CD14-positive monocyte (primary cell): ENCODE results near the gene KCNT1. TPM values are rescaled to one million over a fixed set of nuclear protein-coding genes. Genes with fewer than 3 reads are reported as not detected.

Experiments
- DNase-seq, 3 donors: peaks; one replicate each; pipeline ENCODE4 v3.0.0-alpha.2; 2011 to 2022
- H2AFZ ChIP-seq: 2 replicates; pipeline ENCODE4 v1.6.0; 2012; ENCODE audit warnings: mild to moderate bottlenecking, low read depth, low read length, inconsistent platforms; ENCODE audit not compliant: insufficient read depth, poor library complexity, severe bottlenecking
- H3K27ac ChIP-seq, 2 donors: 1 replicate in 1 of 2; 2 replicates in 1 of 2; pipeline ENCODE4 v1.5.1; 2012 to 2013; ENCODE audit warnings: low read length in 2 of 2, control low read depth in 1 of 2, inconsistent platforms in 1 of 2, low read depth in 1 of 2, mild to moderate bottlenecking in 1 of 2
- H3K27me3 ChIP-seq, 2 donors: one replicate each; pipeline versions ENCODE4 v1.6.0 to v1.6.1; 2011 to 2013; ENCODE audit warnings: low read length in 2 of 2; ENCODE audit not compliant: control insufficient read depth in 2 of 2, insufficient read depth in 2 of 2
- H3K36me3 ChIP-seq, 2 donors: replicated peaks in 1 of 2; 1 replicate in 1 of 2; 2 replicates in 1 of 2; pipeline versions ENCODE4 v1.5.1 to v1.6.1; 2012 to 2013; ENCODE audit warnings: low read length in 2 of 2, control low read depth in 1 of 2, inconsistent platforms in 1 of 2, mild to moderate bottlenecking in 1 of 2; ENCODE audit not compliant: insufficient read depth in 2 of 2, control insufficient read depth in 1 of 2
- H3K4me1 ChIP-seq, 2 donors: 1 replicate in 1 of 2; 2 replicates in 1 of 2; pipeline versions ENCODE4 v1.5.1 to v1.6.1; 2012 to 2013; ENCODE audit warnings: low read length in 2 of 2, control low read depth in 1 of 2, inconsistent platforms in 1 of 2, mild to moderate bottlenecking in 1 of 2, moderate library complexity in 1 of 2; ENCODE audit not compliant: insufficient read depth in 2 of 2, control insufficient read depth in 1 of 2
- H3K4me2 ChIP-seq: replicated peaks from 2 replicates; pipeline ENCODE3; 2012; ENCODE audit warnings: low read length, moderate library complexity, mild to moderate bottlenecking; ENCODE audit not compliant: poor library complexity, severe bottlenecking; ENCODE audit errors: extremely low read depth
- H3K4me3 ChIP-seq, 3 experiments: fragments of 200-600 bp in 1 of 3; sonication (generic) in 1 of 3; replicated peaks in 1 of 3; 1 replicate in 2 of 3; 2 replicates in 1 of 3; pipeline ENCODE4 v1.5.1; 2011 to 2013; ENCODE audit warnings: low read length in 3 of 3, mild to moderate bottlenecking in 3 of 3, control low read depth in 2 of 3, low read depth in 2 of 3, inconsistent platforms in 1 of 3, moderate library complexity in 1 of 3
- H3K79me2 ChIP-seq: 2 replicates; pipeline ENCODE4 v1.6.0; 2012; ENCODE audit warnings: mild to moderate bottlenecking, control low read depth, inconsistent platforms, low read length, moderate library complexity; ENCODE audit not compliant: insufficient read depth
- H3K9ac ChIP-seq: 2 replicates; pipeline ENCODE4 v1.6.0; 2017; ENCODE audit warnings: low read length, mild to moderate bottlenecking; ENCODE audit not compliant: insufficient read depth, poor library complexity, severe bottlenecking
- H3K9me3 ChIP-seq, 2 donors: replicated peaks in 1 of 2; 1 replicate in 1 of 2; 2 replicates in 1 of 2; pipeline versions ENCODE4 v1.5.1 to v1.6.1; 2012 to 2013; ENCODE audit warnings: low read length in 2 of 2, control low read depth in 1 of 2; ENCODE audit not compliant: control insufficient read depth in 1 of 2, insufficient read depth in 1 of 2
- H4K20me1 ChIP-seq: 2 replicates; pipeline ENCODE4 v1.6.0; 2012; ENCODE audit warnings: mild to moderate bottlenecking, low read length, control low read depth, moderate library complexity; ENCODE audit not compliant: insufficient read depth
- H3K27ac Mint-ChIP-seq, 7 donors: one replicate each; pipeline ENCODE4 v1.8.0; 2020; ENCODE audit warnings: mild to moderate bottlenecking in 7 of 7, mixed read lengths in 7 of 7, moderate library complexity in 6 of 7, inconsistent platforms in 2 of 7
- H3K27me3 Mint-ChIP-seq, 3 donors: one replicate each; pipeline ENCODE4 v1.8.0; 2021 to 2022; ENCODE audit warnings: low read depth in 3 of 3, mild to moderate bottlenecking in 3 of 3, mixed read lengths in 3 of 3, moderate library complexity in 3 of 3, inconsistent platforms in 1 of 3
- H3K36me3 Mint-ChIP-seq, 2 donors: one replicate each; pipeline ENCODE4 v1.8.0; 2020; ENCODE audit warnings: mixed read lengths in 2 of 2, inconsistent platforms in 1 of 2, mild to moderate bottlenecking in 1 of 2
- H3K4me1 Mint-ChIP-seq: one replicate; pipeline ENCODE4 v1.8.0; 2020; ENCODE audit warnings: mild to moderate bottlenecking, mixed read lengths
- H3K4me3 Mint-ChIP-seq, 2 donors: one replicate each; pipeline ENCODE4 v1.8.0; 2020; ENCODE audit warnings: mild to moderate bottlenecking in 2 of 2, mixed read lengths in 2 of 2, moderate library complexity in 1 of 2
- H3K9me3 Mint-ChIP-seq, 7 donors: one replicate each; pipeline ENCODE4 v1.8.0; 2020 to 2022; ENCODE audit warnings: mixed read lengths in 7 of 7, mild to moderate bottlenecking in 6 of 7, moderate library complexity in 6 of 7, inconsistent platforms in 2 of 7
- CTCF ChIP-seq: fragments of 200-600 bp; IDR thresholded peaks from one replicate; pipeline ENCODE4 v1.8.0; 2022; ENCODE audit warnings: antibody characterized with exemption, mild to moderate bottlenecking
- WGBS: methylation state at CpG from one replicate; pipeline ENCODE4 v1.1.5; 2013; ENCODE audit warnings: missing lambda C conversion rate; ENCODE audit not compliant: insufficient coverage; 5-methylcytosine and 5-hydroxymethylcytosine counted together
- intact Hi-C, 2 donors: fragments of 100-400 bp; cut with micrococcal nuclease; formaldehyde crosslinking; loops; one replicate each; pipeline versions ENCODE4 v1.15.0 to v1.15.1; 2023
- polyA plus RNA-seq, 3 donors: library from polyadenylated mRNA; depleted of rRNA in 1 of 3; unstranded in 2 of 3; stranded (reverse) in 1 of 3; fragments of 300-500 nt in 2 of 3; fragments of >200 nt in 1 of 3; fragmentation: Illumina TruSeq in 2 of 3; gene quantifications; 1 replicate in 2 of 3; 2 replicates in 1 of 3; pipeline ENCODE4 v1.2.3, GENCODE V29; 2012 to 2021

The KCNT1 gene
- polyA plus RNA-seq, 3 donors: not detected

- Mint-ChIP-seq H3K4me1 (no peaks in the 10 kb centered on the region), H3K27ac (no peak overlapping the region), H3K9me3 (peaks cover 0 to 2% (median 0%) of the 10 kb centered on the region in 7 donors), H3K36me3 (peaks cover 93 to 100% of the 10 kb centered on the region in 2 donors), H3K27me3 (no peaks in the 10 kb centered on the region), H3K4me3 (no peak overlapping the region)
- Histone ChIP-seq H3K4me1 (no peaks in the 10 kb centered on the region), H3K36me3 (peaks cover 97 to 98% of the 10 kb centered on the region in 2 donors), H4K20me1 (no peaks in the 10 kb centered on the region), H3K4me3 (no peak overlapping the region), H2AFZ (no peak overlapping the region), H3K9ac (no peak overlapping the region), H3K27ac (no peak overlapping the region), H3K79me2 (no peaks in the 10 kb centered on the region), H3K4me2 (no peak overlapping the region), H3K9me3 (no peaks in the 10 kb centered on the region), H3K27me3 (no peaks in the 10 kb centered on the region)
- 98% methylated on average over 60 of the region's 66 CpGs for WGBS
- no peak for DNase-seq
- intact Hi-C loops: no loop called here
- no peak for TF ChIP-seq CTCF
Observed at GRCh38 chr9:135817951-135818717, 116.1 kb downstream of the KCNT1 start.

GRCh38 chr9:135818718-135819475 lies 116.9 kb downstream of the KCNT1 start:
- Mint-ChIP-seq H3K36me3 (peaks cover 94 to 100% of the 10 kb centered on the region in 2 donors), H3K4me3 (no peak overlapping the region), H3K9me3 (peaks cover 0 to 2% (median 0%) of the 10 kb centered on the region in 7 donors), H3K27me3 (no peaks in the 10 kb centered on the region), H3K4me1 (no peaks in the 10 kb centered on the region), H3K27ac (peak overlapping the region in 1 of 7 donors; percentile 51)
- Histone ChIP-seq H3K79me2 (no peaks in the 10 kb centered on the region), H3K9me3 (no peaks in the 10 kb centered on the region), H3K9ac (no peak overlapping the region), H4K20me1 (no peaks in the 10 kb centered on the region), H3K4me2 (no peak overlapping the region), H2AFZ (no peak overlapping the region), H3K36me3 (peaks cover 97 to 98% of the 10 kb centered on the region in 2 donors), H3K27ac (no peak overlapping the region), H3K4me3 (no peak overlapping the region), H3K4me1 (no peaks in the 10 kb centered on the region), H3K27me3 (no peaks in the 10 kb centered on the region)
- intact Hi-C loops: no loop called here
- peak in 1 of 3 donors; percentile 1 for DNase-seq
- WGBS: 98% methylated on average over 38 of the region's 43 CpGs
- no peak for TF ChIP-seq CTCF
